Spleen (tissue), 7 donors: Measurements from ENCODE around the gene TSG101.

Experiments
- POLR2A ChIP-seq, 3 donors: fragments of 450-650 bp; IDR thresholded peaks; one replicate each; pipeline ENCODE4 v1.5.1; 2017; ENCODE audit warnings: antibody characterized with exemption in 3 of 3, mild to moderate bottlenecking in 1 of 3
- TF ChIP-seq, protein P1 (sequence below), 11 experiments: fragments of 200-600 bp in 7 of 11; fragments of 450-650 bp in 4 of 11; sonication (generic) in 4 of 11; IDR thresholded peaks in 8 of 11; conservative IDR thresholded peaks in 3 of 11; 1 replicate in 7 of 11; 2 replicates in 4 of 11; pipeline versions ENCODE4 v1.4.0 to v1.8.0; 2016 to 2021; ENCODE audit warnings: antibody characterized with exemption in 11 of 11, inconsistent platforms in 4 of 11, mild to moderate bottlenecking in 1 of 11
- donor health status: DM: no; HTN: no; CAD: no; lungs with moderate emphysema.
- donor health status: DM: no; HTN: no; CAD: no.
- donor health status: DM: no; HTN: no; CAD: no.

DNA sequence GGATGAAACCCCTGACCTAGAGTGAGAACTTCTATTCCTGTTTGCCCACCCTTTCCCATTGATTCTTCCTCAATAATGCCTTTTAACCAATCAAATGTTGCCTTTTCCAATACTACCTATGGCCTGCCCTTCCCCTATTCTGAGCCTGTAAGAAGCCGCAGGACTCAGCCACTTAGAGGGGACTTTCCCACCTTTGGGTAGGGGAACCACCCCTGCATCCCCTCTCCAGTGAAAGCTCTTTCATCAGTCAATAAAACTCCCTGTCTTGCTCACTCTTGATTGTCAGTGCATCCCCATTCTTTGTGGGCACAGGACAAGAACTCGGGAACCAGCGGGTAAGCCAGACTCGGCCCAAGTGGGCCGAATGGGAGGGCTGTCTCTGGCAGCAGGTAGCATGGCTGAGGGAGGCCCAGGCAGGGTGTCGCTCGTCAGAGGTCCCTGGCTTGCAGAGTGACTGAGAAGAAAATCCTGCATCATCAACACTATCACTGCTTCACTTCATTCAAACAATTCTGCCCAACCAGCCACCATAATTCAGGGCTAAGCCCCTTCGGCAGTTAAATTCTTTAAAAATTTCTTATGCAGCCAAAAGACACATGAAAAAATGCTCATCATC lies 40.7 kb downstream of the TSG101 start:
- TF ChIP-seq, protein P1, sequence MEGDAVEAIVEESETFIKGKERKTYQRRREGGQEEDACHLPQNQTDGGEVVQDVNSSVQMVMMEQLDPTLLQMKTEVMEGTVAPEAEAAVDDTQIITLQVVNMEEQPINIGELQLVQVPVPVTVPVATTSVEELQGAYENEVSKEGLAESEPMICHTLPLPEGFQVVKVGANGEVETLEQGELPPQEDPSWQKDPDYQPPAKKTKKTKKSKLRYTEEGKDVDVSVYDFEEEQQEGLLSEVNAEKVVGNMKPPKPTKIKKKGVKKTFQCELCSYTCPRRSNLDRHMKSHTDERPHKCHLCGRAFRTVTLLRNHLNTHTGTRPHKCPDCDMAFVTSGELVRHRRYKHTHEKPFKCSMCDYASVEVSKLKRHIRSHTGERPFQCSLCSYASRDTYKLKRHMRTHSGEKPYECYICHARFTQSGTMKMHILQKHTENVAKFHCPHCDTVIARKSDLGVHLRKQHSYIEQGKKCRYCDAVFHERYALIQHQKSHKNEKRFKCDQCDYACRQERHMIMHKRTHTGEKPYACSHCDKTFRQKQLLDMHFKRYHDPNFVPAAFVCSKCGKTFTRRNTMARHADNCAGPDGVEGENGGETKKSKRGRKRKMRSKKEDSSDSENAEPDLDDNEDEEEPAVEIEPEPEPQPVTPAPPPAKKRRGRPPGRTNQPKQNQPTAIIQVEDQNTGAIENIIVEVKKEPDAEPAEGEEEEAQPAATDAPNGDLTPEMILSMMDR (IDR thresholded peaks at IDR 0.05 in 8 of 11, conservative IDR thresholded peaks at IDR 0.05 in 3 of 11), result no peak
- no peak for TF ChIP-seq POLR2A (IDR thresholded peaks at IDR 0.05)
